ENCODE data around the gene NALCN.

GRCh38 chr13:101230271-101230890 lies 185.9 kb downstream of the NALCN start:
- TF ChIP-seq CTCF (IDR thresholded peaks at IDR 0.05) (no peak), POLR2A (IDR thresholded peaks at IDR 0.05) (no peak), EP300 (IDR thresholded peaks at IDR 0.05) (no peak)

Measured in ovary (tissue), 3 donors.